ENCODE results near the gene LRRTM4. TPM values are rescaled to one million over a fixed set of nuclear protein-coding genes. Genes with fewer than 3 reads are reported as not detected.

LRRTM4 gene
- total RNA-seq, 1 experiment from 2014 or later, result 0.23 TPM

GRCh38 chr2:77018219-77018618 lies 504.0 kb downstream of the LRRTM4 start:
- POLR2A ChIA-PET, result no interaction called here
- intact Hi-C loops (cut with micrococcal nuclease; ENCODE audit: unreplicated experiment), result no loop called here

DNA sequence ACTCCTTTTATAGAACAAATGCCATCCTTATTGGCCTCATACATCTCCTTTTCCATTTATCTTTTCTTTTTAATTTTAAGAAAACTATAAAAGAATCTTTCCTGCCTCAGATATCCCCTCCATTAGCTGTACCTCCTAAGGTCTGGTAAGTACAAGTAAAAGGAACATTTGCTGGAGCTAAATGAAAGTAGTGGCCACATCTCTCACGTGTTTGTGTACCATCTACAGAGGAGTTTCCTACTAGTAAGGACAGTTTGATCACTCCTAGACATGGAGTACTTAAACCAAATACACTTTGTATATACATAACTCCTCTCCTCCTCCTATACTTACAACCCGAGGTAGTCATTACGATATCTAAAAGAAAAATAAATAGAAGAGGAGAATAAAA lies 504.8 kb downstream of the LRRTM4 start:
- no peaks in the 10 kb centered on the region for H3K36me3 ChIP-seq (ENCODE audit: control insufficient read depth, insufficient read depth, low read length)
- ATAC-seq (no peak), DNase-seq (ENCODE audit: low read depth, low spot score) (no peak)
- BruUV-seq (replicated peaks), result no TSS peak
- in situ Hi-C loops (cut with HindIII; ENCODE audit: low pct_unique_long_range_greater_than_20kb, low sequenced_read_pairs) (no loop called here), intact Hi-C loops (cut with micrococcal nuclease; ENCODE audit: unreplicated experiment) (no loop called here)
- CTCF ChIA-PET, result interaction anchor here (0.6 kb wide), 1 partner anchor 31 kb away, joined by 9 read pairs; no protein-coding TSS in a partner anchor
- H3K9me3 ChIP-seq (ENCODE audit: control insufficient read depth, insufficient read depth, low read depth, low read length), result no peaks in the 10 kb centered on the region
- no peak overlapping the region for H3K27ac ChIP-seq (ENCODE audit: low read length)
- POLR2A ChIA-PET, result no interaction called here
- H3K27me3 ChIP-seq (ENCODE audit: control insufficient read depth, insufficient read depth, low read length), result no peaks in the 10 kb centered on the region
- no peaks in the 10 kb centered on the region for H3K4me1 ChIP-seq (ENCODE audit: control insufficient read depth, insufficient read depth, low read length)
- TF ChIP-seq SIN3A (IDR thresholded peaks at IDR 0.05; ENCODE audit: borderline replicate concordance, insufficient read depth, low read depth, low read length) (no peak), CTCF (IDR thresholded peaks at IDR 0.05) (no peak), TCF7L2 (IDR thresholded peaks at IDR 0.05; ENCODE audit: low read depth, low read length) (no peak)
- TF ChIP-seq, protein P1, sequence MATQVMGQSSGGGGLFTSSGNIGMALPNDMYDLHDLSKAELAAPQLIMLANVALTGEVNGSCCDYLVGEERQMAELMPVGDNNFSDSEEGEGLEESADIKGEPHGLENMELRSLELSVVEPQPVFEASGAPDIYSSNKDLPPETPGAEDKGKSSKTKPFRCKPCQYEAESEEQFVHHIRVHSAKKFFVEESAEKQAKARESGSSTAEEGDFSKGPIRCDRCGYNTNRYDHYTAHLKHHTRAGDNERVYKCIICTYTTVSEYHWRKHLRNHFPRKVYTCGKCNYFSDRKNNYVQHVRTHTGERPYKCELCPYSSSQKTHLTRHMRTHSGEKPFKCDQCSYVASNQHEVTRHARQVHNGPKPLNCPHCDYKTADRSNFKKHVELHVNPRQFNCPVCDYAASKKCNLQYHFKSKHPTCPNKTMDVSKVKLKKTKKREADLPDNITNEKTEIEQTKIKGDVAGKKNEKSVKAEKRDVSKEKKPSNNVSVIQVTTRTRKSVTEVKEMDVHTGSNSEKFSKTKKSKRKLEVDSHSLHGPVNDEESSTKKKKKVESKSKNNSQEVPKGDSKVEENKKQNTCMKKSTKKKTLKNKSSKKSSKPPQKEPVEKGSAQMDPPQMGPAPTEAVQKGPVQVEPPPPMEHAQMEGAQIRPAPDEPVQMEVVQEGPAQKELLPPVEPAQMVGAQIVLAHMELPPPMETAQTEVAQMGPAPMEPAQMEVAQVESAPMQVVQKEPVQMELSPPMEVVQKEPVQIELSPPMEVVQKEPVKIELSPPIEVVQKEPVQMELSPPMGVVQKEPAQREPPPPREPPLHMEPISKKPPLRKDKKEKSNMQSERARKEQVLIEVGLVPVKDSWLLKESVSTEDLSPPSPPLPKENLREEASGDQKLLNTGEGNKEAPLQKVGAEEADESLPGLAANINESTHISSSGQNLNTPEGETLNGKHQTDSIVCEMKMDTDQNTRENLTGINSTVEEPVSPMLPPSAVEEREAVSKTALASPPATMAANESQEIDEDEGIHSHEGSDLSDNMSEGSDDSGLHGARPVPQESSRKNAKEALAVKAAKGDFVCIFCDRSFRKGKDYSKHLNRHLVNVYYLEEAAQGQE (IDR thresholded peaks at IDR 0.05; ENCODE audit: insufficient read depth in 1 of 2, low read depth in 2 of 2, low read length in 1 of 2), result no peak
- H3K4me3 ChIP-seq (ENCODE audit: low read depth in 2 of 2, low read length in 2 of 2), result no peak overlapping the region

More at GRCh38 chr2:77018219-77018618, 504.0 kb downstream of the LRRTM4 start:
- no peak overlapping the region for H3K4me3 ChIP-seq (ENCODE audit: low read depth in 2 of 2, low read length in 2 of 2)
- no TSS peak for BruUV-seq (replicated peaks)
- DNase-seq (ENCODE audit: low read depth, low spot score) (no peak), ATAC-seq (no peak)
- H3K27me3 ChIP-seq (ENCODE audit: control insufficient read depth, insufficient read depth, low read length), result no peaks in the 10 kb centered on the region
- no peak overlapping the region for H3K27ac ChIP-seq (ENCODE audit: low read length)
- in situ Hi-C loops (cut with HindIII; ENCODE audit: low pct_unique_long_range_greater_than_20kb, low sequenced_read_pairs), result no loop called here
- TF ChIP-seq, protein P1 (IDR thresholded peaks at IDR 0.05; ENCODE audit: insufficient read depth in 1 of 2, low read depth in 2 of 2, low read length in 1 of 2), result no peak
- TF ChIP-seq POLR2AphosphoS5 (IDR thresholded peaks at IDR 0.05; ENCODE audit: low read depth, low read length) (no peak), CTCF (IDR thresholded peaks at IDR 0.05) (no peak), TCF7L2 (IDR thresholded peaks at IDR 0.05; ENCODE audit: low read depth, low read length) (no peak), SIN3A (IDR thresholded peaks at IDR 0.05; ENCODE audit: borderline replicate concordance, insufficient read depth, low read depth, low read length) (no peak)
- H3K4me1 ChIP-seq (ENCODE audit: control insufficient read depth, insufficient read depth, low read length), result no peaks in the 10 kb centered on the region
- CTCF ChIA-PET, result interaction anchor here (0.6 kb wide), 1 partner anchor 238 kb away, joined by 3 read pairs; no protein-coding TSS in a partner anchor
- no peaks in the 10 kb centered on the region for H3K9me3 ChIP-seq (ENCODE audit: control insufficient read depth, insufficient read depth, low read depth, low read length)
- no peaks in the 10 kb centered on the region for H3K36me3 ChIP-seq (ENCODE audit: control insufficient read depth, insufficient read depth, low read length)
